Activated naive CD8-positive, alpha-beta T cell treated with anti-CD3 and anti-CD28 coated beads for 36 hours (primary cell): ENCODE measurements around the gene NPIPA8. TPM values are rescaled to one million over a fixed set of nuclear protein-coding genes. Genes with fewer than 3 reads are reported as not detected.
"Not testable (repeated sequence)": the region's sequence is repeated elsewhere in the genome, so short reads cannot be mapped to it uniquely, and the experiment has no call there.

ENCODE experiments used
- DNase-seq: peaks from one replicate; pipeline ENCODE4 v3.0.0; 2021
- H3K27ac Mint-ChIP-seq: one replicate; pipeline ENCODE4 v1.8.0; 2022; ENCODE audit warnings: mild to moderate bottlenecking, moderate library complexity, mixed read lengths
- H3K27me3 Mint-ChIP-seq: one replicate; pipeline ENCODE4 v1.8.0; 2022; ENCODE audit warnings: mild to moderate bottlenecking, mixed read lengths
- H3K36me3 Mint-ChIP-seq: one replicate; pipeline ENCODE4 v1.8.0; 2021; ENCODE audit warnings: mild to moderate bottlenecking, mixed read lengths
- H3K4me1 Mint-ChIP-seq: one replicate; pipeline ENCODE4 v1.8.0; 2021; ENCODE audit warnings: mixed read lengths
- H3K4me3 Mint-ChIP-seq: one replicate; pipeline ENCODE4 v1.8.0; 2022; ENCODE audit warnings: mild to moderate bottlenecking, moderate library complexity, mixed read lengths
- H3K9me3 Mint-ChIP-seq: one replicate; pipeline ENCODE4 v1.8.0; 2022; ENCODE audit warnings: mixed read lengths
- total RNA-seq, 2 experiments: library from RNA; stranded (reverse); gene quantifications; one replicate each; pipeline ENCODE4 v1.2.3, GENCODE V29; 2021

NPIPA8 gene
- total RNA-seq, 2 experiments from 2014 or later = 8.6 to 9.2 TPM

DNA sequence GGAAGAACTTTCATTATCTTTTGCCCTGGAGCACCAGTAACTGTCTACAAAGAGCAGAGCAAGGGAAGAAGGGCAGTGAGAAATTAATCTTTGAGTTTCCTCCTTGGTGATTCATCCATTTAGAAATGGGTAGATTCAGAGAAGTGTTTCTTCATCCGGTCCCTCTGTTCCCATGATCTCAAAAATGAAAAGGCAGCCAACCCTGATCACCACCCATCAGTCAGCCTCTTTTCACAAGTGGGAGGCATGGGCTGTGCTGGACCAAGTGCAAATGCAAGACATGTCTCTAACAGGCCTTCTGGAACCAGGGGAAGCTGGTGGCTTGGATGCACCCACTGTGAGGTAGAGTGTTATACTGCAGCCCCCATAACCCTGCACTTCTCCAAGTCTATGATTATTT lies 38.8 kb downstream of the NPIPA8 start:
- H3K4me3 Mint-ChIP-seq, H3K4me1 Mint-ChIP-seq, H3K36me3 Mint-ChIP-seq: not testable (repeated sequence)

DNA sequence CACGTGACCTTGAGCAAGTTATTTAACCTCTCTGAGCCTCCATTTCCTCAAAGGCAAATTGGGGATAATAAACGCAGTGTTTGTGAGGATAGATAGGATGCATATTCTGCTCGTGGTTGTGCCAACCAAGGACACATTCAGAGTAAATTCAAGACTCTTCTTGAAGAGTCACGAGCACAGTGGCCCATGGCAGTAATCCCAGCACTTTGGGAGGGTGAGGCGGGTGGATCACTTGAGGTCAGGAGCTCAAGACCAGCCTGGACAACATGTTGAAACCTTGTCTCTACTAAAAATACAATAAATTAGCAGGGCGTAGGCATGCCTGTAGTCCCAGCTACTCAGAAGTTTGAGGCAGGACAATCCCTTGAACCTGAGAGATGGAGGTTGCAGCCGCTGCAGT lies 39.6 kb downstream of the NPIPA8 start:
- not testable (repeated sequence) for H3K4me1 Mint-ChIP-seq, H3K36me3 Mint-ChIP-seq, DNase-seq, H3K27ac Mint-ChIP-seq, H3K4me3 Mint-ChIP-seq, H3K9me3 Mint-ChIP-seq, H3K27me3 Mint-ChIP-seq

More for the DNA sequence above, 38.8 kb downstream of the NPIPA8 start:
- not testable (repeated sequence) for DNase-seq, H3K27me3 Mint-ChIP-seq, H3K9me3 Mint-ChIP-seq, H3K27ac Mint-ChIP-seq

DNA sequence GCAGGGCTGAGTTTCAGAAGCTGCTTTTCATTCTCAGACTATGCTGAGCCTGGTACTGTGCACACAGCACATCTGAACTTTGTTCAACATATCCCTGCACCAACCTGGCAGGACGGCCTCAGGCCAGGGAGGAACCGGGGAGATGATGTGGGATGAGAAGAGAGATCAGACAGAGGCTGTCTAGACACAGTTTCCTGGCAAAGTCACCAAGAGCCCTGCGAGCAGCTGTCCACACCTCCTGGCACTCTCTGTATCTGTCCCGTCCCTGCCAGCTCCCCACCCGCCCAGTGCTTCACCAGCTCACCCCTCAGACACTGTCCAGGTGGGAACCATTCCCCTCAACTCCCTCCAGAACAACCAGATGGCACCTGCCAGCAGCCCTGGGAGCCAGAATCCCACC lies 42.2 kb downstream of the NPIPA8 start:
- not testable (repeated sequence) for H3K4me3 Mint-ChIP-seq, H3K4me1 Mint-ChIP-seq, H3K27me3 Mint-ChIP-seq, DNase-seq, H3K9me3 Mint-ChIP-seq, H3K27ac Mint-ChIP-seq, H3K36me3 Mint-ChIP-seq

DNA sequence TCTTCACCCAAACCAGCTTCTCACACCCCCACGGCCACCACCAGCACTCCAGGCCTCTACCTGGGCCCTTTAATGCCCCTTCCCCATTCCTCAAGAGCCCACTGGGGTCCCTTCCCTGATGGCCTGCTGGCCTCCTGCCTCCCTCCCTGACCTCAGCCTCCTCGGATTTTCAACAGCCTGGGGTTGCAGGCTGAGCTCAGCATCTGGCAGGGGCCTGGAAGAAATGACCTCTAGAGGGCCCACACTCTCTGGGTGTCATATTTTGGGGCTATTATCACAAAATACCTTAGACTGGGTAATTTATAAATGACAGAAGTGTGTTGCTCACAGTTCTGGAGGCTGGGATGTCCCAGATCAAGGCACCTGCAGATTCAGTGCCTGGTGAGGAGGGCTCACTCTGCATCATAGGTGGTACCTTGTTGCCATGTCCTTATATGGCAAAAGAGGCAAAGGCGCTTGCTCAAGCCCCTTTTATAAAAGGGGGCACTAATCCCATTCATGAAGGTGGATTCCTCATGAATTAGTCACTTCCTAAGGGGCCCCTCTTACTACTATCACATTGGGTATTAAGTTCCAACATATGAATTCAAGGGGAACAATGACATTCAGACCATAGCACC lies 43.1 kb downstream of the NPIPA8 start:
- not testable (repeated sequence) for H3K27ac Mint-ChIP-seq, DNase-seq, H3K36me3 Mint-ChIP-seq, H3K27me3 Mint-ChIP-seq, H3K4me3 Mint-ChIP-seq, H3K9me3 Mint-ChIP-seq, H3K4me1 Mint-ChIP-seq

DNA sequence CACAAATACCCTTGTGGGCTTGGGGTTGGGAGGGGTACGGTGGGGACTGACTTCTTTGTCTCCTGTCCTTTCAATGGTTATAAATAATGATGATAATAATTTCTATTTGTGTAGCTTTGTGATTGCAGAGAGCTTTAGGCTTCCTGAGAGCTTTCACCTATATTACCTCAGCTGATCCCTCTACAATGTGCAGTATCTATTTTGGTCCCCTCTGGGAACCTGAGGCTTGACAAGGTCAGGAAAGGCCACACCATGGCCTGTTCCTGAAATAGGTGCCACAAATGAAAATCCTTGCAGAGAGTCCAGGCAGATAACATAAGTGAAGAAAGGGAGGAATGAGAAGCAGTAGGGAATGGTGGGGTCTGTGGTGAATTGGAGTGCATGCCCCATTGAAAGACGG lies 45.6 kb downstream of the NPIPA8 start:
- not testable (repeated sequence) for H3K9me3 Mint-ChIP-seq, H3K36me3 Mint-ChIP-seq, H3K4me3 Mint-ChIP-seq, DNase-seq, H3K27ac Mint-ChIP-seq, H3K4me1 Mint-ChIP-seq, H3K27me3 Mint-ChIP-seq

DNA sequence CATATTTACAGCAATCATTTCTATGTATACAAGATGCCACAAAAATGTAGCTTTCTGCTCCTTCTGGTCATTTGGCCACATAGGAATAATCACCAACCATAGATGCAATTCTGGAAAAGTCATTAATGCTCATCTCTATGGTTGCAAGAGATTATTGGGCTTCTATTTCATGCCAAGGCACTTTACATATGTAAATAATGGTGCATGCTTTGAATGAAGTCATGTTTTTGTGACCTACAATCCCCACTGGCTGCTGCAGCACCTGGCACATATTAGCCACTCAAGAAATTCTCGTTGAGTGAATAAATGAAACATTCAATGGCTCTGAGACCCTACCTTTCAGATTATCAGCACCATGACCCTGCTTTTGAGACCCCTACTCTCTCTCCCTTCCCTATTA lies 50.2 kb downstream of the NPIPA8 start:
- H3K4me3 Mint-ChIP-seq, H3K4me1 Mint-ChIP-seq, H3K27me3 Mint-ChIP-seq, H3K9me3 Mint-ChIP-seq, H3K36me3 Mint-ChIP-seq, H3K27ac Mint-ChIP-seq, DNase-seq: not testable (repeated sequence)

DNA sequence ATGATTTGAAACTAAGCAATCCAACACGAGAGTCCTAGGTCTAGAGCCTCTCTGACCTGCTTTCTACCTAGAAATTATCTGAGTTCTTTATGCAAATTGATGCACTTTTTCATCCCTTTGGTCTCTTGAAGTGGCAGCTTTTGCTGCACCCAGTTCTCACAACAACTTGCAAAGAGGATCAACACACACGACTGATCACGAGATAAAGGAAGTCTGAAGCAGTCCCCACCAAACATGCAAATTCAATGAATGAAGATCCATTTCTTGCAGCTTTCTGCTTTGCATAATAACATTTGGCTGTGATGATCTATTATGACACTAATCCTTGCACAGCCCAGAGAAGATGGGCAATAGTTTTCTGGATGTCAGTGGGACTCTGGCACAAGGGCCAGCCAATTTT lies 56.2 kb downstream of the NPIPA8 start:
- not testable (repeated sequence) for H3K9me3 Mint-ChIP-seq, H3K4me3 Mint-ChIP-seq, H3K4me1 Mint-ChIP-seq, DNase-seq, H3K27me3 Mint-ChIP-seq, H3K36me3 Mint-ChIP-seq, H3K27ac Mint-ChIP-seq

DNA sequence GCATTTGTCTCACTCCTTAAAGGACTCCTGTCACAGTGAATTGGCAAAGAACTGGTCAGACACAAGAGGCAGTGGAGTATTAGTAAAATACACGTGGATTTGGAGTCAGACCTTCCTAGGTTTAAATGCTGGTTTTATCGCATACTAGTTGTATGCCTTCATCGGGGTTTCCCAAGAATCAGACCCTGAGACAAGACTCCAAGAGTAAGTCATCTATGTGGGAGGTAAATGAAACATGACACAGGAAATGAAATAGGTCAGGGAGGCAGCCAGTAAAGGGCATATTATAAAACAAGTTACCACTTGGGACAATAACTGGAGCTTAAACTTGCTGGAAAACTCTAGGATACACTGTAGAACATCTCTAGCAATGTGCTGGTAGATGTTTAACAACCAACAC lies 59.8 kb downstream of the NPIPA8 start:
- H3K4me3 Mint-ChIP-seq, H3K4me1 Mint-ChIP-seq: not testable (repeated sequence)

DNA sequence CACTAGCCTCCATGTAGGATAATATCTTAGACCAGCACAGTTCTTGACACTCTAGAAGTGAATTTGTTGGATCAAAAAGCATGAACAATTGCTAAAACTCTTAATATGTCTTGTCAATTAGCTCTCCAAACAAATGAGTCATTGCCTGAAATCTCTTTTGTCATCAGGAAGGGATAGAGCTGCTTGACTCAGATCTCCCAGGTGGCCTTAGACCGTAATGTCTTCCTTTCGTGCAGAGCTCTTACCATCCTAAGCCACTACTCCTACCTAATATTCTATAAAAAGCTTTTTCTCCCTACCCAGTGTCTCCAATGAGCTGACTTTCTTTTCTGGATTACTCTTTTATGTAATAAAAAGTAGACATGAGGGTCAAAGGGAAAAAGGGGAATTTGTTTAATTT lies 66.4 kb downstream of the NPIPA8 start:
- not testable (repeated sequence) for DNase-seq, H3K27ac Mint-ChIP-seq, H3K36me3 Mint-ChIP-seq, H3K4me1 Mint-ChIP-seq, H3K9me3 Mint-ChIP-seq, H3K4me3 Mint-ChIP-seq, H3K27me3 Mint-ChIP-seq

More for the DNA sequence above, 59.8 kb downstream of the NPIPA8 start:
- not testable (repeated sequence) for H3K9me3 Mint-ChIP-seq, H3K27ac Mint-ChIP-seq, DNase-seq, H3K27me3 Mint-ChIP-seq, H3K36me3 Mint-ChIP-seq

Other genes with a start within 250 kb of the NPIPA8 start
- gene NOMO2, start 225.4 kb upstream of the NPIPA8 start, total RNA-seq = 10 to 100 TPM; 59.2 to 68.4 TPM